Activated naive CD8-positive, alpha-beta T cell (primary cell): Measurements from ENCODE around the gene MAGIX.

ENCODE experiments used
- H3K27ac Mint-ChIP-seq: one replicate; pipeline ENCODE4 v1.8.0; 2021; ENCODE audit warnings: mixed read lengths
- H3K27me3 Mint-ChIP-seq: one replicate; pipeline ENCODE4 v1.8.0; 2021; ENCODE audit warnings: mixed read lengths
- H3K36me3 Mint-ChIP-seq: one replicate; pipeline ENCODE4 v1.8.0; 2021; ENCODE audit warnings: mixed read lengths
- H3K4me1 Mint-ChIP-seq: one replicate; pipeline ENCODE4 v1.8.0; 2021; ENCODE audit warnings: low read depth, mixed read lengths
- H3K4me3 Mint-ChIP-seq: one replicate; pipeline ENCODE4 v1.8.0; 2021; ENCODE audit warnings: mild to moderate bottlenecking, mixed read lengths
- H3K9me3 Mint-ChIP-seq: one replicate; pipeline ENCODE4 v1.8.0; 2021; ENCODE audit warnings: low read depth, mixed read lengths

The MAGIX gene

GRCh38 chrX:49202022-49202421 lies 39.5 kb downstream of the MAGIX start:
- H3K27ac Mint-ChIP-seq: no peak overlapping the region
- no peaks in the 10 kb centered on the region for H3K27me3 Mint-ChIP-seq
- no peak overlapping the region for H3K4me3 Mint-ChIP-seq
- H3K4me1 Mint-ChIP-seq: peaks cover 15% of the 10 kb centered on the region
- no peaks in the 10 kb centered on the region for H3K36me3 Mint-ChIP-seq
- no peaks in the 10 kb centered on the region for H3K9me3 Mint-ChIP-seq

GRCh38 chrX:49203536-49203935 lies 41.0 kb downstream of the MAGIX start:
- Mint-ChIP-seq H3K36me3 (no peaks in the 10 kb centered on the region), H3K27ac (no peak overlapping the region), H3K9me3 (no peaks in the 10 kb centered on the region), H3K4me1 (peaks cover 9% of the 10 kb centered on the region), H3K4me3 (no peak overlapping the region), H3K27me3 (no peaks in the 10 kb centered on the region)

- H3K36me3 Mint-ChIP-seq: no peaks in the 10 kb centered on the region
- no peak overlapping the region for H3K4me3 Mint-ChIP-seq
- no peaks in the 10 kb centered on the region for H3K9me3 Mint-ChIP-seq
- H3K4me1 Mint-ChIP-seq: peaks cover 8% of the 10 kb centered on the region
- no peaks in the 10 kb centered on the region for H3K27me3 Mint-ChIP-seq
- H3K27ac Mint-ChIP-seq: no peak overlapping the region
These were observed 41.5 kb downstream of the MAGIX start for GRCh38 chrX:49204017-49204416.

- Mint-ChIP-seq H3K9me3 (no peaks in the 10 kb centered on the region), H3K4me3 (no peak overlapping the region), H3K27ac (no peak overlapping the region), H3K27me3 (no peaks in the 10 kb centered on the region), H3K36me3 (no peaks in the 10 kb centered on the region), H3K4me1 (peaks cover 5% of the 10 kb centered on the region)
These were observed 42.2 kb downstream of the MAGIX start for GRCh38 chrX:49204709-49205108.

- Mint-ChIP-seq H3K4me1 (peaks cover 4% of the 10 kb centered on the region), H3K27me3 (no peaks in the 10 kb centered on the region), H3K27ac (no peak overlapping the region), H3K9me3 (no peaks in the 10 kb centered on the region), H3K4me3 (no peak overlapping the region), H3K36me3 (no peaks in the 10 kb centered on the region)
These were observed 42.9 kb downstream of the MAGIX start for GRCh38 chrX:49205443-49205842.

- peaks cover 1% of the 10 kb centered on the region for H3K4me1 Mint-ChIP-seq
- H3K4me3 Mint-ChIP-seq: no peak overlapping the region
- no peak overlapping the region for H3K27ac Mint-ChIP-seq
- no peaks in the 10 kb centered on the region for H3K36me3 Mint-ChIP-seq
- no peaks in the 10 kb centered on the region for H3K9me3 Mint-ChIP-seq
- no peaks in the 10 kb centered on the region for H3K27me3 Mint-ChIP-seq
These were observed 44.0 kb downstream of the MAGIX start for GRCh38 chrX:49206543-49206942.

- no peaks in the 10 kb centered on the region for H3K9me3 Mint-ChIP-seq
- no peak overlapping the region for H3K4me3 Mint-ChIP-seq
- peaks cover 1% of the 10 kb centered on the region for H3K4me1 Mint-ChIP-seq
- H3K27me3 Mint-ChIP-seq: no peaks in the 10 kb centered on the region
- H3K27ac Mint-ChIP-seq: no peak overlapping the region
- H3K36me3 Mint-ChIP-seq: no peaks in the 10 kb centered on the region
These were observed 45.8 kb downstream of the MAGIX start for GRCh38 chrX:49208399-49208798.

- Mint-ChIP-seq H3K9me3 (no peaks in the 10 kb centered on the region), H3K4me3 (peak overlapping the region; percentile 13), H3K27ac (no peak overlapping the region), H3K36me3 (no peaks in the 10 kb centered on the region), H3K27me3 (no peaks in the 10 kb centered on the region), H3K4me1 (peaks cover 1% of the 10 kb centered on the region)
These were observed 47.1 kb downstream of the MAGIX start for GRCh38 chrX:49209434-49210251.

- H3K4me1 Mint-ChIP-seq: peaks cover 1% of the 10 kb centered on the region
- H3K27me3 Mint-ChIP-seq: no peaks in the 10 kb centered on the region
- H3K9me3 Mint-ChIP-seq: no peaks in the 10 kb centered on the region
- H3K27ac Mint-ChIP-seq: no peak overlapping the region
- H3K4me3 Mint-ChIP-seq: no peak overlapping the region
- no peaks in the 10 kb centered on the region for H3K36me3 Mint-ChIP-seq
These were observed 47.8 kb downstream of the MAGIX start for GRCh38 chrX:49210406-49210805.

GRCh38 chrX:49211074-49211473 lies 48.5 kb downstream of the MAGIX start:
- Mint-ChIP-seq H3K36me3 (no peaks in the 10 kb centered on the region), H3K27ac (no peak overlapping the region), H3K4me1 (peaks cover 1% of the 10 kb centered on the region), H3K4me3 (no peak overlapping the region), H3K27me3 (no peaks in the 10 kb centered on the region), H3K9me3 (no peaks in the 10 kb centered on the region)

GRCh38 chrX:49212209-49212608 lies 49.7 kb downstream of the MAGIX start:
- H3K4me3 Mint-ChIP-seq: no peak overlapping the region
- H3K27me3 Mint-ChIP-seq: no peaks in the 10 kb centered on the region
- H3K4me1 Mint-ChIP-seq: peaks cover 1% of the 10 kb centered on the region
- H3K36me3 Mint-ChIP-seq: no peaks in the 10 kb centered on the region
- H3K9me3 Mint-ChIP-seq: no peaks in the 10 kb centered on the region
- H3K27ac Mint-ChIP-seq: no peak overlapping the region

- no peaks in the 10 kb centered on the region for H3K27me3 Mint-ChIP-seq
- peaks cover 1% of the 10 kb centered on the region for H3K4me1 Mint-ChIP-seq
- no peaks in the 10 kb centered on the region for H3K9me3 Mint-ChIP-seq
These were observed 50.3 kb downstream of the MAGIX start for GRCh38 chrX:49212861-49213260.

GRCh38 chrX:49214416-49214815 lies 51.9 kb downstream of the MAGIX start:
- no peaks in the 10 kb centered on the region for H3K9me3 Mint-ChIP-seq
- H3K4me3 Mint-ChIP-seq: no peak overlapping the region
- no peaks in the 10 kb centered on the region for H3K27me3 Mint-ChIP-seq
- H3K4me1 Mint-ChIP-seq: no peaks in the 10 kb centered on the region
- H3K36me3 Mint-ChIP-seq: no peaks in the 10 kb centered on the region
- no peak overlapping the region for H3K27ac Mint-ChIP-seq

More at GRCh38 chrX:49212861-49213260, 50.3 kb downstream of the MAGIX start:
- no peaks in the 10 kb centered on the region for H3K36me3 Mint-ChIP-seq
- no peak overlapping the region for H3K27ac Mint-ChIP-seq
- no peak overlapping the region for H3K4me3 Mint-ChIP-seq

- Mint-ChIP-seq H3K27me3 (no peaks in the 10 kb centered on the region), H3K36me3 (no peaks in the 10 kb centered on the region), H3K27ac (no peak overlapping the region), H3K9me3 (no peaks in the 10 kb centered on the region), H3K4me3 (no peak overlapping the region), H3K4me1 (peaks cover 2% of the 10 kb centered on the region)
These were observed 52.5 kb downstream of the MAGIX start for GRCh38 chrX:49214996-49215526.
